ENCODE results near the gene CYP11A1.

DNA sequence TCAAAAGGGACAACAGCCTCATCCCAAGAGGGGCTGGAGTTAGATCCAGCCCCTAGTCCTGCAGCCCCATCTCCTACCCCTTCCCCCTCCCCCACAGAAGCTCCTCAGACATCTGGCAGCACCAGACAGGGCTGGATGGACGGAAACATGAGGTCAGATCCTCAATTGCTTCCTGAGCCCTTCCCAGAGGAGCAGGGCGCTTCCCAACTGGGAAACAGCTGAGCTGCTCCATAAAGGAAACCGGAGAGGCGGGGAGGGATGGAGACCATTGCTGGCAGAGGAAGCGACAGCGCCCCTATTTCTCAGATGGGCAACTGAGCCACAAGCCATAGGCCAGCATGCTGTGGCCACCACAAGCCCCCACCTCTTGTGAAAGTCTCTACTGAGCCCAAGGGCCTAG, 18.3 kb upstream of the CYP11A1 start:
- TF ChIP-seq, protein P1, sequence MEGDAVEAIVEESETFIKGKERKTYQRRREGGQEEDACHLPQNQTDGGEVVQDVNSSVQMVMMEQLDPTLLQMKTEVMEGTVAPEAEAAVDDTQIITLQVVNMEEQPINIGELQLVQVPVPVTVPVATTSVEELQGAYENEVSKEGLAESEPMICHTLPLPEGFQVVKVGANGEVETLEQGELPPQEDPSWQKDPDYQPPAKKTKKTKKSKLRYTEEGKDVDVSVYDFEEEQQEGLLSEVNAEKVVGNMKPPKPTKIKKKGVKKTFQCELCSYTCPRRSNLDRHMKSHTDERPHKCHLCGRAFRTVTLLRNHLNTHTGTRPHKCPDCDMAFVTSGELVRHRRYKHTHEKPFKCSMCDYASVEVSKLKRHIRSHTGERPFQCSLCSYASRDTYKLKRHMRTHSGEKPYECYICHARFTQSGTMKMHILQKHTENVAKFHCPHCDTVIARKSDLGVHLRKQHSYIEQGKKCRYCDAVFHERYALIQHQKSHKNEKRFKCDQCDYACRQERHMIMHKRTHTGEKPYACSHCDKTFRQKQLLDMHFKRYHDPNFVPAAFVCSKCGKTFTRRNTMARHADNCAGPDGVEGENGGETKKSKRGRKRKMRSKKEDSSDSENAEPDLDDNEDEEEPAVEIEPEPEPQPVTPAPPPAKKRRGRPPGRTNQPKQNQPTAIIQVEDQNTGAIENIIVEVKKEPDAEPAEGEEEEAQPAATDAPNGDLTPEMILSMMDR (IDR thresholded peaks at IDR 0.05), result no peak
- peak; percentile 54 to 80 for TF ChIP-seq POLR2AphosphoS5 (IDR thresholded peaks at IDR 0.05)
- no peak for TF ChIP-seq POLR2A (IDR thresholded peaks at IDR 0.05)

Measured in upper lobe of left lung (tissue), 4 donors.